ENCODE data around the gene UBE2M.

The UBE2M gene

GRCh38 chr19:58584498-58585441 lies 26.4 kb upstream of the UBE2M start:
- Histone ChIP-seq H3K36me3 (peaks cover 30% of the 10 kb centered on the region), H3K4me1 (ENCODE audit: control insufficient read depth in 1 of 2, insufficient read depth in 1 of 2, low read depth in 1 of 2, low read length in 1 of 2) (peaks cover 3 to 7% of the 10 kb centered on the region in 2 experiments), H3K27ac (no peak overlapping the region), H3K27me3 (no peaks in the 10 kb centered on the region), H3K4me3 (ENCODE audit: low read depth in 1 of 2, low read length in 1 of 2) (no peak overlapping the region), H3K9me3 (no peaks in the 10 kb centered on the region)
- TF ChIP-seq, protein P1, sequence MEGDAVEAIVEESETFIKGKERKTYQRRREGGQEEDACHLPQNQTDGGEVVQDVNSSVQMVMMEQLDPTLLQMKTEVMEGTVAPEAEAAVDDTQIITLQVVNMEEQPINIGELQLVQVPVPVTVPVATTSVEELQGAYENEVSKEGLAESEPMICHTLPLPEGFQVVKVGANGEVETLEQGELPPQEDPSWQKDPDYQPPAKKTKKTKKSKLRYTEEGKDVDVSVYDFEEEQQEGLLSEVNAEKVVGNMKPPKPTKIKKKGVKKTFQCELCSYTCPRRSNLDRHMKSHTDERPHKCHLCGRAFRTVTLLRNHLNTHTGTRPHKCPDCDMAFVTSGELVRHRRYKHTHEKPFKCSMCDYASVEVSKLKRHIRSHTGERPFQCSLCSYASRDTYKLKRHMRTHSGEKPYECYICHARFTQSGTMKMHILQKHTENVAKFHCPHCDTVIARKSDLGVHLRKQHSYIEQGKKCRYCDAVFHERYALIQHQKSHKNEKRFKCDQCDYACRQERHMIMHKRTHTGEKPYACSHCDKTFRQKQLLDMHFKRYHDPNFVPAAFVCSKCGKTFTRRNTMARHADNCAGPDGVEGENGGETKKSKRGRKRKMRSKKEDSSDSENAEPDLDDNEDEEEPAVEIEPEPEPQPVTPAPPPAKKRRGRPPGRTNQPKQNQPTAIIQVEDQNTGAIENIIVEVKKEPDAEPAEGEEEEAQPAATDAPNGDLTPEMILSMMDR (IDR thresholded peaks at IDR 0.05): no peak

GRCh38 chr19:58582985-58583384 lies 24.6 kb upstream of the UBE2M start:
- H3K36me3 ChIP-seq: peaks cover 30% of the 10 kb centered on the region
- H3K27me3 ChIP-seq: no peaks in the 10 kb centered on the region
- TF ChIP-seq, protein P1 (IDR thresholded peaks at IDR 0.05): no peak
- no peaks in the 10 kb centered on the region for H3K9me3 ChIP-seq
- H3K27ac ChIP-seq: no peak overlapping the region
- peaks cover 3 to 7% of the 10 kb centered on the region in 2 experiments for H3K4me1 ChIP-seq (ENCODE audit: control insufficient read depth in 1 of 2, insufficient read depth in 1 of 2, low read depth in 1 of 2, low read length in 1 of 2)
- no peak overlapping the region for H3K4me3 ChIP-seq (ENCODE audit: low read depth in 1 of 2, low read length in 1 of 2)

DNA sequence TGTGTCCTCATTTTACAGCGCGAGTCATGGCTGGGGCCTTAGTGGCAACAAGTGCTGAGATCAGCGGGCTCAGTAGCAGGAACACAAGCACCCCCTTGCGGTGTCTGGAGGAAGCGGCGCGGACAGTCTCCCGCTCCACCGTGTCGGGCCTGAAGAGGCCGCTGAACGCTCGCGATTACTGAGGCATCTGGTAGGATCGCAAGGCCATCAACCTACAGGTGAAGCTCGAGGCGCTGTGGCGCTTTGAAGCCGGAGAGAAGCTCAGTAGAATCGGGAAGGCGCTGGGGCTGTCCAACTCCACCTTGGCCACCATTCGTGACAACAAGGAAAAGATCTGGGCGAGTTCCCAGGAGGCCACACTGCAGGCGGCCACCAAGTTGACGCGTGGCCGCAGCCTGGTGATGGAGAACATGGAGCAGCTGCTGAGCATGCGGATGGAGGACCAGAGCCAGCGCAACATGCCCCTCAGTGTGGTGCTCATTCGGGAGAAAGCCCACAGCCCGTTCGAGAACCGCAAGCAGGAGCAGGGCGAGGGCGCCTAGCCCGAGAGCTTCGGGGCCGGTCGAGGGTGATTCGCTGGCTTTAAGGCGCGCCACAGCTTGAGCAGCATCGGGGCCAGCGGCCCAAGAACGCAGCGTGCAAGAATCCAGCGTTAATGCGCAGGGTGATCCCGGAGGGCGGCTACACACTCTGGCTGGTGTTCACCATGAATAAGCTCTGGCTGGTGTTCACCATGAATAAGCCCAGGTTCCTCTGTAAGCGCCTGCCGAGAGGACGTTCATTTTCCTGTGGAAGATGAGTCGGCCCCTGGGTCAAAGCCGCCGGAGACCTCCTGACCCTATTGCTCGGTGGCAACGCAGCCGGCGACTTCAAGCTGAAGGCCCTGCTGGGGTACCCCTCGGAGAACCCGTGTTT lies 23.1 kb upstream of the UBE2M start:
- H3K27ac ChIP-seq: peak overlapping the region; percentile 61
- TF ChIP-seq, protein P1 (IDR thresholded peaks at IDR 0.05): peak; percentile 97
- H3K27me3 ChIP-seq: no peaks in the 10 kb centered on the region
- peaks cover 3 to 7% of the 10 kb centered on the region in 2 experiments for H3K4me1 ChIP-seq (ENCODE audit: control insufficient read depth in 1 of 2, insufficient read depth in 1 of 2, low read depth in 1 of 2, low read length in 1 of 2)
- no peak overlapping the region for H3K4me3 ChIP-seq (ENCODE audit: low read depth in 1 of 2, low read length in 1 of 2)
- H3K36me3 ChIP-seq: peaks cover 30% of the 10 kb centered on the region
- no peaks in the 10 kb centered on the region for H3K9me3 ChIP-seq

GRCh38 chr19:58579473-58580142 lies 21.2 kb upstream of the UBE2M start:
- H3K4me3 ChIP-seq (ENCODE audit: low read depth in 1 of 2, low read length in 1 of 2): no peak overlapping the region
- TF ChIP-seq, protein P1 (IDR thresholded peaks at IDR 0.05): no peak

More at GRCh38 chr19:58579473-58580142, 21.2 kb upstream of the UBE2M start:
- Histone ChIP-seq H3K9me3 (no peaks in the 10 kb centered on the region), H3K4me1 (ENCODE audit: control insufficient read depth in 1 of 2, insufficient read depth in 1 of 2, low read depth in 1 of 2, low read length in 1 of 2) (peaks cover 13 to 18% of the 10 kb centered on the region in 2 experiments), H3K27ac (no peak overlapping the region), H3K36me3 (peaks cover 30% of the 10 kb centered on the region), H3K27me3 (no peaks in the 10 kb centered on the region)
